GM12873 (cell line): Measurements from ENCODE around the gene TMEM164.

ENCODE experiments used
- TF ChIP-seq, protein P1 (sequence below): IDR thresholded peaks from 2 replicates; pipeline ENCODE4 v1.5.1; 2012; ENCODE audit warnings: low read depth, mild to moderate bottlenecking, moderate library complexity, low read length, control low read depth; ENCODE audit not compliant: insufficient read depth; ENCODE audit errors: missing control alignments

Gene TMEM164

DNA sequence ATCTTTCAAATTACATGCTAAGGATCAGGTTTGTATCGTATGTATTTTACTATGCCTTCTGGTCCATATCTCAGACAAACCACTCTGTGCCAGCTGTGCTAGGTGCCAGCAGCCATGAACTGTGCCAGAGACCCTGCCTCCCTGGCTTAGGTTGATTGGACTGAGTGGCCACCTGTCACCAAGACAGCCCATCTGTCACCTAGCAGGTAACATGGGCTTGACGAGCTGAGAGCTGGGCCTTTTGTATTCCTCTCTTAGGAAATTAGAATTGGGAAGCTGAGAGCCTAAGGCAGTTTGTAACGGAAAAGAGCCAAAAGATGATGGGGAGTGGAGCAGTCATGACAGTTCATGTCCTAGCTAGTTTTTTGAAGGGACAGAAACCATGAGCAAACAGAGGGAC lies 42.5 kb downstream of the TMEM164 start:
- TF ChIP-seq, protein P1, sequence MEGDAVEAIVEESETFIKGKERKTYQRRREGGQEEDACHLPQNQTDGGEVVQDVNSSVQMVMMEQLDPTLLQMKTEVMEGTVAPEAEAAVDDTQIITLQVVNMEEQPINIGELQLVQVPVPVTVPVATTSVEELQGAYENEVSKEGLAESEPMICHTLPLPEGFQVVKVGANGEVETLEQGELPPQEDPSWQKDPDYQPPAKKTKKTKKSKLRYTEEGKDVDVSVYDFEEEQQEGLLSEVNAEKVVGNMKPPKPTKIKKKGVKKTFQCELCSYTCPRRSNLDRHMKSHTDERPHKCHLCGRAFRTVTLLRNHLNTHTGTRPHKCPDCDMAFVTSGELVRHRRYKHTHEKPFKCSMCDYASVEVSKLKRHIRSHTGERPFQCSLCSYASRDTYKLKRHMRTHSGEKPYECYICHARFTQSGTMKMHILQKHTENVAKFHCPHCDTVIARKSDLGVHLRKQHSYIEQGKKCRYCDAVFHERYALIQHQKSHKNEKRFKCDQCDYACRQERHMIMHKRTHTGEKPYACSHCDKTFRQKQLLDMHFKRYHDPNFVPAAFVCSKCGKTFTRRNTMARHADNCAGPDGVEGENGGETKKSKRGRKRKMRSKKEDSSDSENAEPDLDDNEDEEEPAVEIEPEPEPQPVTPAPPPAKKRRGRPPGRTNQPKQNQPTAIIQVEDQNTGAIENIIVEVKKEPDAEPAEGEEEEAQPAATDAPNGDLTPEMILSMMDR, result no peak

DNA sequence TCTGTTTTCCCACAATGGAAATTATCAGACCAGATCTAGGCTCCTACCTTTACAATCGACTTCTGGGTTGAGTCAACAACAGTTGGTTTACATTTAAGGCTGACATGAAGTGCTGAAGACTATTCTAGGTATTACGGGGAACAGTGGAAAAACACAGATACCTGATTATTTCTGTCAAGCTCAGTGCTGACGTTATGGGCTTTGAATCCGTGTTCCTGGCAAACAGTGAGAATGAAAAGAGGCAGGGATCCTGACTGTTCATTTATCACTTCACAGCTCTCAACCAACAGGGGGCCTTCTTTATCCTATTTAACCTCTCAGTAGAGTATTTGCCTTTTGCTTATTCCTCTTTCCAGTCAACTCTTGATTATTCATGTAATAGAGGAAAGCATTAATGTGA lies 43.1 kb downstream of the TMEM164 start:
- TF ChIP-seq, protein P1, result no peak

DNA sequence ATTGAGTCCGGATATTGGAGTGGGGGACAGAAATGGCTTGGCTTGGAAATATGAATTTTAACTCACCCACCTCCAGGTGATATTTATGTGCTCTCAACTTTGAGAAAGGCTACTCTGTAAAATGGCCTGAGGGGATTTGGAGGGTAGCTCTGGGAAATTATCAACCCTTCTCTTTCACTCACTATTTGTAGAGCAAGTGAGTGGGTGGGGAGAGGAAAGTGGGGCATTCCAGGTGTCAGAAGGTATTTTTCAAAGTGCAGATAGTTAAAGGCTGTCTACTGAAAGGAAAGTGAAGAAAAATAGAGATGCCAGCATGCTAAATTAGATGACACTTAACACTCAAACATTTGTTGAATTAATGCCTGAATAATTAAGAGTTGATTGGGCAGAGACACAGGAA lies 44.1 kb downstream of the TMEM164 start:
- TF ChIP-seq, protein P1, result no peak

DNA sequence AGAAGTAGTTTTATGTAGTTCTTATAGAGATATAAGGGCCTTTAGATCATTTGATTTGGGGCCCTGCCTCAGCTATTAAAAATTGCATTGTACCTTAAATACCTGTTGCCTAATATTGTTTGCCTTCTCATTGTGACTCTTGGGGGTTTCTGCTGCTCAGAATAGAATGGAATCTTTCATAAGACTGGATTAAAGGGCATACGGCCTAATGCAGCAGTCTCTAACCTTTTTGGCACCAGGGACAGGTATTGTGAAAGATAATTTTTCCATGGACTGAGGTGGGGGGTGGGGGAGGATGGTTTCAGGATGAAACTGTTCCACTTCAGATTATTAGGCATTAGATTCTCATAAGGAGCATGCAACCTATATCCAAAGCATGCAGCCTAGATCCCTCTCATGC lies 46.2 kb downstream of the TMEM164 start:
- TF ChIP-seq, protein P1, result no peak

DNA sequence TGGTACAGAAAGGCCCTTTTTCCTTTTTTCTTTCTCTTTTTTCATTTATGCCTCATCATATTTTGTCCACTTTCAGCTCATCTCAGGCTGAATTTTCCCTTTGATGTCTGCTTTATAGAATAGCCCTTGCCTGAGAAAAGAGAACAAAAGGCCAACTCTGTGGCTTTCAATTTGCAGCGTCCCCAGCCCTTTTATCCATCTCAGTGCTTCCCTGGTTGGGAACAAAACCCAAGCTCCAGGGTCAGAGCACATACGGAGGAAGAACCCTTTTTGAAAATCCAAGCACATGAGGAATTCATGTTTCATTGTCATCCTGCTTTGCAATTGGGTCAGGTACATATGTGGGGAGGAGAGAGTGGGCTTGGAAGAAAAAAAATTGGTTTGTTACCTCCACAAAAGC lies 47.5 kb downstream of the TMEM164 start:
- TF ChIP-seq, protein P1, result no peak

DNA sequence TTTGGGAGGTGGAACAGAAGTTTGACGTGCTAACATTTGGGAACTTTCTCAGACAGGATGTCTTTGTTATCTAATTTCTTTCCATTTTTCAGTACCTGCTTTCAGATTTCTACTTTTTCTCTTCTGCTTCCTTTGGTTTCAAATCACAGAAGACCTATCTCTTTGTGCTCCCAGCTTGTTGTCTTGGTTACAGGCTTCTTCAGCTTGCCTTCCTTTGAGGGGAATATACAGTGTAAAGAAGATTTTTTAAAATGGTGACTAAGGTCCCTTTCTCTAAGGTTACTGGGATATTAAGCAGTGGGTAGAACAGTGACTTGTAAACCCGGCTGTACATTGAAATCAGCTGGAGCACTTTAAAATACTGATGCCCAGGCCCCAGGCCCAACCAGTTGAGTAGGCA lies 48.0 kb downstream of the TMEM164 start:
- TF ChIP-seq, protein P1, result no peak

DNA sequence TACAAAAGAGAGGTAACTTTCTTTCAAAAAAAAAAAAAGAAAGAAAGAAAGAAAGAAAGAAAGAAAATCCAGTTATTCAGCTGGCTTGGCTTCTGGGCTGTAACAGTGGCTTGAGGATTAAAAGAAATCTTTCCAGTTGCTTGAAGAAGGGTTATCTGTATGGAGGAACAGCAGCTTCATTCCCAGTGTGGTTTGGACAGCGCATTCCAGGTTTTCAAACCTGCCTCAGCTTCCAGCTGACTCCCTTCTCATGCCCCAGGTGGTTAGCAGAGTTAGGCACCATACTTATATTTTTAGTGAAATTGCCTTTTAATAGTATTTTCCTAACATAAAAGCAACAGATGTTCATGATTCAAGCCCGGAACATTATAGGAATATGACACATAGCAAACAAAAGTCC lies 48.6 kb downstream of the TMEM164 start:
- TF ChIP-seq, protein P1, result no peak
